Neural cell (in vitro differentiated cells): Measurements from ENCODE around the gene CNTNAP5.

ENCODE experiments used
- EZH2 ChIP-seq: fragments of 200-600, 300-800 bp; shearing (Covaris generic), sonication (generic); IDR thresholded peaks from 2 replicates; pipeline ENCODE4 v1.6.1; 2014; ENCODE audit warnings: antibody characterized with exemption, low read length, borderline replicate concordance, mild to moderate bottlenecking; ENCODE audit not compliant: insufficient read depth, poor library complexity, severe bottlenecking
- POLR2AphosphoS5 ChIP-seq: IDR thresholded peaks from 2 replicates; pipeline ENCODE4 v1.6.1; 2012
- TF ChIP-seq, protein P1 (sequence below): fragments of 450-650 bp; IDR thresholded peaks from 2 replicates; pipeline ENCODE4 v1.5.1; 2014; ENCODE audit warnings: antibody characterized with exemption, mild to moderate bottlenecking, moderate library complexity; ENCODE audit not compliant: poor library complexity, severe bottlenecking
- TF ChIP-seq, protein P2 (sequence below): IDR thresholded peaks from 2 replicates; pipeline ENCODE4 v1.6.1; 2012; ENCODE audit warnings: borderline replicate concordance

DNA sequence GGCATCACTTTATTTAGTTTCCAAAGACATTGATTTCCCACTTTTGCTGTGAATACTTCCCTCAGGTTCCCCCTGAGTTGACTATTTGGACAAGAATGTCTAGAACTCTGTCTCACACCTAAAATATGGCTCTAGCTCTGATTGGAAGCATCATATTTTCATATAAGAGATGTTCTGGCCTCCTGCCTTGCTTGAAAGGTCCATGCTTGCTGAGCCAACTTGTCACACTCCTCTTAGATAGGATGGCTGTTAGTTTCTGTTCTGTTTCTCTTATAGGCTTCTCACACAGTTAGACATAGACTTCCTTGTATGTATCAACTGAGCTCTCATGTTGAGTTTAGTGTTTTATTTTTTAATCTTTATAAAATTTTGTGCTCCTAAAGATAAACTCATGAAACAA lies 87.1 kb downstream of the CNTNAP5 start:
- no peak for TF ChIP-seq EZH2
- TF ChIP-seq, protein P1, sequence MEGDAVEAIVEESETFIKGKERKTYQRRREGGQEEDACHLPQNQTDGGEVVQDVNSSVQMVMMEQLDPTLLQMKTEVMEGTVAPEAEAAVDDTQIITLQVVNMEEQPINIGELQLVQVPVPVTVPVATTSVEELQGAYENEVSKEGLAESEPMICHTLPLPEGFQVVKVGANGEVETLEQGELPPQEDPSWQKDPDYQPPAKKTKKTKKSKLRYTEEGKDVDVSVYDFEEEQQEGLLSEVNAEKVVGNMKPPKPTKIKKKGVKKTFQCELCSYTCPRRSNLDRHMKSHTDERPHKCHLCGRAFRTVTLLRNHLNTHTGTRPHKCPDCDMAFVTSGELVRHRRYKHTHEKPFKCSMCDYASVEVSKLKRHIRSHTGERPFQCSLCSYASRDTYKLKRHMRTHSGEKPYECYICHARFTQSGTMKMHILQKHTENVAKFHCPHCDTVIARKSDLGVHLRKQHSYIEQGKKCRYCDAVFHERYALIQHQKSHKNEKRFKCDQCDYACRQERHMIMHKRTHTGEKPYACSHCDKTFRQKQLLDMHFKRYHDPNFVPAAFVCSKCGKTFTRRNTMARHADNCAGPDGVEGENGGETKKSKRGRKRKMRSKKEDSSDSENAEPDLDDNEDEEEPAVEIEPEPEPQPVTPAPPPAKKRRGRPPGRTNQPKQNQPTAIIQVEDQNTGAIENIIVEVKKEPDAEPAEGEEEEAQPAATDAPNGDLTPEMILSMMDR: no peak
- TF ChIP-seq POLR2AphosphoS5: no peak
- TF ChIP-seq, protein P2, sequence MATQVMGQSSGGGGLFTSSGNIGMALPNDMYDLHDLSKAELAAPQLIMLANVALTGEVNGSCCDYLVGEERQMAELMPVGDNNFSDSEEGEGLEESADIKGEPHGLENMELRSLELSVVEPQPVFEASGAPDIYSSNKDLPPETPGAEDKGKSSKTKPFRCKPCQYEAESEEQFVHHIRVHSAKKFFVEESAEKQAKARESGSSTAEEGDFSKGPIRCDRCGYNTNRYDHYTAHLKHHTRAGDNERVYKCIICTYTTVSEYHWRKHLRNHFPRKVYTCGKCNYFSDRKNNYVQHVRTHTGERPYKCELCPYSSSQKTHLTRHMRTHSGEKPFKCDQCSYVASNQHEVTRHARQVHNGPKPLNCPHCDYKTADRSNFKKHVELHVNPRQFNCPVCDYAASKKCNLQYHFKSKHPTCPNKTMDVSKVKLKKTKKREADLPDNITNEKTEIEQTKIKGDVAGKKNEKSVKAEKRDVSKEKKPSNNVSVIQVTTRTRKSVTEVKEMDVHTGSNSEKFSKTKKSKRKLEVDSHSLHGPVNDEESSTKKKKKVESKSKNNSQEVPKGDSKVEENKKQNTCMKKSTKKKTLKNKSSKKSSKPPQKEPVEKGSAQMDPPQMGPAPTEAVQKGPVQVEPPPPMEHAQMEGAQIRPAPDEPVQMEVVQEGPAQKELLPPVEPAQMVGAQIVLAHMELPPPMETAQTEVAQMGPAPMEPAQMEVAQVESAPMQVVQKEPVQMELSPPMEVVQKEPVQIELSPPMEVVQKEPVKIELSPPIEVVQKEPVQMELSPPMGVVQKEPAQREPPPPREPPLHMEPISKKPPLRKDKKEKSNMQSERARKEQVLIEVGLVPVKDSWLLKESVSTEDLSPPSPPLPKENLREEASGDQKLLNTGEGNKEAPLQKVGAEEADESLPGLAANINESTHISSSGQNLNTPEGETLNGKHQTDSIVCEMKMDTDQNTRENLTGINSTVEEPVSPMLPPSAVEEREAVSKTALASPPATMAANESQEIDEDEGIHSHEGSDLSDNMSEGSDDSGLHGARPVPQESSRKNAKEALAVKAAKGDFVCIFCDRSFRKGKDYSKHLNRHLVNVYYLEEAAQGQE: no peak
